Stimulated activated CD4-positive, alpha-beta T cell treated with anti-CD3 and anti-CD28 coated beads, Interleukin-1b, Interleukin-23, amount 100 ng/mL, for 4 hours (primary cell): ENCODE measurements around the gene ADIRF.
"Not testable (repeated sequence)": the region's sequence is repeated elsewhere in the genome, so short reads cannot be mapped to it uniquely, and the experiment has no call there.

Experiments used
- DNase-seq, 2 donors: peaks; one replicate each; pipeline ENCODE4 v3.0.0-alpha.2; 2020; ENCODE audit warnings: low read depth in 2 of 2

Gene ADIRF

GRCh38 chr10:86945361-86946212, 22.7 kb upstream of the ADIRF start:
- DNase-seq, result no peak

GRCh38 chr10:86946213-86947155, 21.8 kb upstream of the ADIRF start:
- DNase-seq, result no peak

- not testable (repeated sequence) for DNase-seq
Measured at GRCh38 chr10:86947806-86948205, 20.5 kb upstream of the ADIRF start.

- DNase-seq, result no peak
Measured at GRCh38 chr10:86950349-86950748, 17.9 kb upstream of the ADIRF start.

- DNase-seq, result no peak
Measured at GRCh38 chr10:86951184-86951761, 17.0 kb upstream of the ADIRF start.

- no peak for DNase-seq
Measured at GRCh38 chr10:86952106-86952505, 16.2 kb upstream of the ADIRF start.

GRCh38 chr10:86952697-86953096, 15.6 kb upstream of the ADIRF start:
- DNase-seq, result not testable (repeated sequence)

GRCh38 chr10:86953747-86954680, 14.3 kb upstream of the ADIRF start:
- DNase-seq, result no peak

GRCh38 chr10:86954681-86955500, 13.4 kb upstream of the ADIRF start:
- DNase-seq, result no peak

GRCh38 chr10:86955501-86956194, 12.6 kb upstream of the ADIRF start:
- no peak for DNase-seq

- no peak for DNase-seq
Measured at GRCh38 chr10:86956195-86956847, 12.0 kb upstream of the ADIRF start.

- no peak for DNase-seq
Measured at GRCh38 chr10:86956848-86957448, 11.3 kb upstream of the ADIRF start.

GRCh38 chr10:86957471-86958115, 10.7 kb upstream of the ADIRF start, which contains the start of gene MMRN2:
TSS of gene MMRN2 (minus strand) at chr10:86957615. CDS start at chr10:86957541, 74 bp downstream.
- DNase-seq, result no peak

- no peak for DNase-seq
Measured at GRCh38 chr10:86958116-86958900, 10.0 kb upstream of the ADIRF start, which contains the start of gene SNCG. TSS of gene SNCG (plus strand) at chr10:86958599. CDS start at chr10:86958698, 99 bp downstream.

GRCh38 chr10:86958901-86959736, 9.2 kb upstream of the ADIRF start:
- DNase-seq, result no peak

- no peak for DNase-seq
Measured at GRCh38 chr10:86959737-86960002, 8.6 kb upstream of the ADIRF start.
